Caki2 (cell line): ENCODE measurements around the gene C1orf216. TPM values are rescaled to one million over a fixed set of nuclear protein-coding genes. Genes with fewer than 3 reads are reported as not detected.

Experiments
- total RNA-seq: library from RNA; depleted of rRNA; stranded (reverse); fragments of >200 nt; shearing (Covaris generic); gene quantifications from 2 replicates; pipeline ENCODE4 v1.2.3, GENCODE V29; 2014; ENCODE audit warnings: low replicate concordance; rRNA removed

Gene C1orf216
- total RNA-seq, 1 experiment from 2014 or later = 8.0 TPM

Other genes starting within 250 kb of the C1orf216 start
- 21.5 and 40.7 TPM in 2 replicates for gene KIAA0319L, start 161.5 kb downstream of the C1orf216 start, total RNA-seq
- 7.8 and 11.2 TPM in 2 replicates for gene NCDN, start 161.1 kb downstream of the C1orf216 start, total RNA-seq
- gene TFAP2E, start 145.6 kb downstream of the C1orf216 start, total RNA-seq = 0.81 TPM in 1 of 2 replicates, not detected in the other
- 66.0 and 97.4 TPM in 2 replicates for gene PSMB2, start 77.4 kb downstream of the C1orf216 start, total RNA-seq
- 5.1 and 5.8 TPM in 2 replicates for gene CLSPN, start 51.1 kb upstream of the C1orf216 start, total RNA-seq
- 1.4 and 1.9 TPM in 2 replicates for gene AGO4, start 89.1 kb upstream of the C1orf216 start, total RNA-seq
- 5.0 and 8.4 TPM in 2 replicates for gene AGO1, start 164.3 kb upstream of the C1orf216 start, total RNA-seq
- gene AGO3, start 212.2 kb upstream of the C1orf216 start, total RNA-seq = 7.6 and 8.9 TPM in 2 replicates